HG03442 (cell line): ENCODE data around the gene CASP9.

ENCODE experiments used
- ATAC-seq: cut with Tn5 transposase; IDR thresholded peaks from one replicate; pipeline ENCODE4 v1.9.1; 2021; ENCODE audit warnings: mild to moderate bottlenecking, moderate library complexity; ENCODE audit not compliant: unreplicated experiment

CASP9 gene

DNA sequence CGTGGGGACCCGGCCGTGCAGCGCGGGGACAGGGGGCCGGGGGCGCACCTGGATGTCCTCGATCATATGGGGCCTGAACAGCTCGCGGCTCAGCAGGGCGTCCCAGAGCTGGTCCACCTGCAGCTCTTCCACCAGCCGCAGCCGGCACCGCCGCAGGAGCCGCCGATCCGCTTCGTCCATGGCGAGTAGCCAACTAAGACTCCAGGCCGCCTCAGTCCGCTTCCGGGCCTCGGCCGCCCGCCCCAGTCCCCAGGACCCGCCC is at the start of gene CASP9:
Gene CASP9 (minus strand): TSS at position 195 of the 262 bp plus-strand sequence. CDS start 15 bp downstream, at position 180.
- ATAC-seq = no peak

DNA sequence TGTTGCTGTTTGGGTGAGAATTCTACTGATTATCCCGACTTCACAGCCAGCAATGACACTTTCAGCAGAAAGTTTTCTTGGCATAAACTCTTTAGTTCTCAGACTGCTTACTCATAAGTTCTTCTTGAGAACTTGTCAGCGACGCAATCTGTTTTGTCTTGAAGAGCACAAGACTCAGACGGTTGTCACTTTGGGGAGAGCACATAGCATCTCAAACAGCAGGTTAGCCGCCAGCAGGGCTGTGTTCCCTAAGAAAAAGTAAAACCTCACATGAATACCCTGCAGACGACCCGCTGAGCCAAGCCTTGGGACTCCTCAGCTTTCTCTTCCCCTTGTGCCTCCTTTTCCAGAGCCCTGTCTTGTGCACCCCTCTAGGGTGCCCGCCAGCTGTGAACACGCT is 49.5 kb upstream of the CASP9 start:
- no peak for ATAC-seq

DNA sequence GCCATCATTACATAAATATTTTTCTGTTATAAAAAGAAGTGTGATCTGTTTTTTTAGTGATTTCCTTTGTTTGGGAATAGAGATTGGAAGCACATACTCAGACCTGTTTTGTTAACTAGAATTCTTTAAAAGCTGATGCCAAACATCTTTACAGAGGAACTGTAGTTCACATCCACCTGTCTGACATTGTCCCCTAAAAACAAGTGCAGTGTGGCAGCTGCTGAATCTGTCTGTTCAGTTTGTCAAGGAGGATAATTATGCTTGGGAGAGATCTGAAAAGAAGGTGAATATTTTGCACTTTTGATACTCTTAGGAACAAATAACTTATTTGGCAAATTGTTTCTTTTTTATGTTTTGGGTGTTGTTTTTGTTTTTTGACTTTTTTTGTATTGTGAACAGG is 47.3 kb upstream of the CASP9 start:
- no peak for ATAC-seq

DNA sequence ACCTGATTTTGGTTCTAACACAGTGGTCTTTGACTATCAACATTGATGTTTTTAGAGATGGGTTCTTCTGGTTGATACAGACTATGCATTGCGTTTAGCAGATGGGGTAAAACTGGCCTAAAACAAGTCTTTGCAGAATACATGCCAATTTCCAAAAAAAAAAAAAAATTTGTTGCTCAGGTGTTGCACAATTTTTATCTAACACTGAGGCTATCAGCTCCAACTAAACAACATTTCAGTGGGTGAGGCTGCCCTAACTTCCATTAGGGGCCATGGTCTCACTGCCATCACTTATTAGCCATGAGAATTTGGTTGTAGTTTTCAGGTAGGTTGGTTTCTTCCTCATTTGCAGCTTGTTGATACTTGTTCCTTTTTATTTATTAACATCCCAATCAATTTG is 46.8 kb upstream of the CASP9 start:
- ATAC-seq = no peak

DNA sequence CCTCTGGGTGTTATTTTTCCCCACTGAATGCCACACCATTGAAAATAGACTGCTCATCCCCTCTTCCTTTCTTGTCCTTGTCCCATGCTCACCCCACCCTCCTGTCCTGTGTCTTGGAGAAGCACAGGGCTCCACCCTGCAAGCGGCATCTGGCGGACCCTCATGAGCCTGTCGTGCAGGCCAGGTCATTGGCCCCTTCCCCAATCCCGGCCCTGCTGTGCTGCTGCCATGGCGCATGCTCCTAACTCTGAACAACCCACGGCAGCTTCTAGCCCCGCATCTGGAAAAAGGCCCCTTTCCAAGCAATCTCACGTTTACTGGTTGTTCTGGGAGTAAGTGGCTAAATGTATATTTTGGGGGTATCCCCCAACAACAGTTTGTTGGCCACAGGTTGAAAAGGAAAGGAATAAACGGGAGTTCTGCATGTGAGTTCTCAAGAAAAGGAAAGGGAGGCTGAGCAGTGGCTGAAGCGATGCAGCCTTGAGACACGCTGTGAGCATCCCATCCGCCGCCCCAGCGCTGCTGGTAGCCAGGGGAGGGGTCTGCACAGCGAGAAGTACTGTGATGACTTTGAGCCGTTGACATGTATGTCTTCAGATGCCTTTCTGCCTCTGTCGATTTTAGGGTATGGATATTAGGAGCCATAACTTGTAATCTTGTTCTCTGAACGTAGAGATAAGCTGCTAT is 44.5 kb upstream of the CASP9 start:
- ATAC-seq = no peak

DNA sequence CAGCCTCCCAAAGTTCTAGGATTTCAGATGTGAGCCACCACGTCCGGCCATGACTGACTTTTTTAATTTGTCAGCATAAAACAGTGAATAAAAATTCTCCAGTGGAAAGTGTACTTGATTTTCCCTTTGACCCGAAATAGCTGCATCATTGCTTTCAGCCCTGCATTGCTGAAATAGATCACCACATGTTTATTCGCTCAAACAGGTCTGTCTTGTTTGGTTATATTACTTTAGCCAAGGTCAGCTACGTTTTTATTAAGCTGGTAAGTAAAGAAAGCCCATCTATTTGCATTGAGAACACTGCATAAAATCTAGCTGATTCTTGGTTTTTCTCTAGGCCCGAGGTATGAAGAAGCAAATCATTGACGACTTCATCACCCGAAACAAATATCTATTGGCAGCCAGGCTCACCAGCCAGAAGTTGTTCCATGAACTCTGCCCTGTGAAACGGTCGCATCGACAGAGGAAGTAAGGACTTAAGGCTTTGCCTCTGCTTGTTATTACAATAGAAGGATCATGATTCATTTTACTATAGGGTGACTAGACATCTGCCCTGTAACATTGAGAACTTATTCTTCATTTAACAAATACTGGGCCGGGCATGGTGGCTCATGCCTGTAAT is 35.3 kb upstream of the CASP9 start:
- no peak for ATAC-seq

DNA sequence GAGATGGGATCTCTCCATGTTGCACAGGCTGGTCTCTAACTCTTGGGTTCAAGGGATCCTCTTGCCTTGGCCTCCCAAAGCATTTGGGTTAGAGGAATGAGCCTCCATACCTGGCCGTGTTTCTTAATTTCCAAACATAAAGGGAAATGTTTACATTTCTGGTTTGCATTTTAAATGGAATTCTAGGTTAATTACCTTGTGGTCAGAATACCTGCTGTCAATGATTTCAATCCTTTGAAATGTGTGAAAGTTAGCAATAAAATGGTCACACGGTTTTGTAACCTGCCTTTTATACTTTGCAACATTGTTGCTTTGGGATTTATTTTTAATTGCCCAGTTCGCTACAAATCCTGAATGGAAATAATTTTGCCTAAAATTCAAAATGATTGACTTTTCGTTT is 34.5 kb upstream of the CASP9 start:
- no peak for ATAC-seq

DNA sequence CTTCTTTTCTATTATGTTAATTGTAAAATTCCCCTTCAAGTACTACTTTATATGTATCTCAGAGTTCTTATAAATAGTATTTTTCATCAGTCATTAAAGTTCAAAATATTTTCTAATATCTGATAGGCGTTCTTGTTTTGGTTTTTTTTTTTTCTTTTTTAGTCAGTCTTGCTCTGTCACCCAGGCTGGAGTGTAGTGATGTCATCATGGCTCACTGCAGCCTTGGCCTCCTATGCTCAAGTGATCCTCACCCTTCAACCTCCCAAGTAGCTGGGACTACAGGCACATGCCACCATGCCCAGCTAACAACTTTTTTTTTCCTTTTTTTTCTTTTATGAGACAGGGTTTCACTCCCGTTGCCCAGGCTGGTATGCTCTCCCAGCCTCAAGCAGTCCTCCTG is 33.6 kb upstream of the CASP9 start:
- no peak for ATAC-seq

DNA sequence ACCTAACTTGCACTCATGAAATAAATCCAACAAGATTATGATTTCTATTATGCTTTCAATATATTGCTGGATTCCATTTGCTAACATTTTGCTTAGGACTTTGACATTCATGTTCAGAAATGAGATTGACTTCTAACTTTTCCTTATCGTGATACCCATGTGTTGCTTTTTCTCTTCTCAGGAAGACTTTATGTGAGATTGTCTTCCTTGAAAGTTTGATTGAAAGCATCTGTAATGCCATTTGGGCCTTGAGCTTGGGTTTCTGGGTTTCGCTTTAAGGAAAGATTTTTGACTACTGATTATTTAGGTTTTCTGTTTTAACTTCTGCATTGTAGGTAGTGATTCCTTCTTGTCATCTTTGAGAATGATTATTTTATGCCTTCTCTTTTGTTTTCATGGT is 33.0 kb upstream of the CASP9 start:
- no peak for ATAC-seq

DNA sequence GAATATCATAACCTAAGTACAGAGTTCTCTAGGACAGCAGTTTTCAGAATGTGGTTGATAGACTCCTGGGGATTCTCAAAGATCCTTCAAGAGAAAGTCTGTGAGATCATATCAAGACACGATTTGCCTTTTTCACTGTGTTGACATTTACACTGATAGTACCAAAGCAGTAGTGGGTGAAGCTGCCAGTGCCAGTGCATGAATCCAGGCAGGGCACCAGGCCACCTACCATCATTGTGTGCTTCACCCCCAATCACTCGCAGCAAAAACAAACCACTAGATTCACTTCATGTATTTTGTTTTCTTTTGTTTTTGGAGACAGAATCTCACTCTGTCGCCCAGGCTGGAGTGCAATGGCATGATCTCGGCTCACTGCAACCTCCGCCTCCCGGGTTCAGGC is 26.6 kb upstream of the CASP9 start:
- no peak for ATAC-seq

DNA sequence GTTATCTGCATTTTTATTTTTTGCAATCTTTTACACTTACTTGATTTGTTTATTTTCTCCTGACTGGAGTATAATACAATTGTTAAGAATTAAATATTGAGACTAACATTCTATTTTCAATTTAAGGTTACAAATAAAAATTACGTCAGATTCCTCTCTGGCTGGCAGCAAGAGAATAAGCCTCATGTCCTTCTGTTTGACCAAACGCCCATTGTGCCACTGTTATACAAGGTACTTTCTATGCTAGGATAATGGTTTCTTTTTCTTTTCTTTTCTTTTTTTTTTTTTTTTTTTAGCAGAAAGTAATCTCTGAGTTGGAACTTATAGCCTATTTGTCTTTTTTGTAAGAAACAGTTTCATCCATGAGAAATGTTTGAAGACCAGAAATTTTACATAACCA is 22.6 kb upstream of the CASP9 start:
- no peak for ATAC-seq

DNA sequence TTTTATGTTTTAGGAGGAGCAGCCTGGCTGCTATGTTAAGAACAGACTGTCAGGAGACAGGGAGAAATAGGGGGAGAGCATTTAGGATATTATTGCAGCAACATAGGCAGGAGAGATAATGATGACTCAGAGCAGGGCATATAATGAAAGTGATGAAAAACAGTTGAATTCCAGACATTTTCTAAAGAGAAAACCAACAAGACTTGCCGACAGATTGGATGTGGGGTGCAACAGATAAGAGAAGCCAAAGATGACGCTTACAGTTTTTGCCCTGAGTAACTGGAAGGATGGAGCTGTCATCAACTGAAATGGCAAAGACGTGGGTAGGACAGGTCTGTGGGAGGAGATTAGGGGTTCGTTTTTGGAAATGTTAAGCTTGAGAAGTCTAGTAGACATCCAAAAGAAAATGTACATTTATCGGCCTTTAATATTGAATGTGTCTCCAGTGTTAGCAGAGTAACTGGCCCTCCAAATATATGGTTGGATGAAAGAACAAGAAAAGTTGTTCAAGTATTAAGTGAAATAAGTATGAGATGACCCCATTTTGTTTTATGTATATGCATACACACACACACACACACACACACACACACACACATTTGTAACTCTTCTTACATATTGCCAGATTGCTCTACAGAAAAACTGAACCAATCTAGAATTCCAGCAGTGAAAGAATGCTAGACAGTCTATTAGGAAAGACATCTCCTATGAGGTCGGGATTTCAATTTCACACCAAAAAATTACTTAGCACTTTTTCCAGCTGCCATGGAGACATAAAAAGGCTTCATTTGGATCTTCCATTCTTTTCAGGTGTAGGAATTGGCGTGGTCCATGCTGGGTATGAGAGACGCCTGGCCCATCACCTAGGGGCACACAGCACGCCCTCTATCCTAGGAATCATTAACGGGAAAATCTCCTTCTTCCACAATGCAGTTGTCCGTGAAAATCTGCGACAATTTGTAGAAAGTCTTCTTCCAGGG is 19.9 kb upstream of the CASP9 start:
- ATAC-seq = no peak

DNA sequence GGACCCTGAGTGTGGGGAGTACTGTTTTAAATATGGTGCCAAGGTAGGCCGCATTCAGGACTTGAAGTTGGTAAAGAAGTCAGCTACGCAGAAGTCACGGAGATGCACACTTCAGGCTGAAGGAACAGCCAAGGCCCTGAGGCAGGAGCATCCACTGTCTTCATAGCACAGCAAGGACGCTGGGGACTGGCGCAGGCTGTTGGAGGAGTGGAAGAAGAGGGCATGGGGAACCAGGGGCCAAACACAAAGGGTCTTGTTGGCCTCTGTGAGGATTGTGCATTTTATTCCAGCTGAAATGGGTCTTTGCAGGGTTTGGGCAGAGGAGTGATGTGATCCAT is 19.2 kb upstream of the CASP9 start:
- ATAC-seq = no peak

DNA sequence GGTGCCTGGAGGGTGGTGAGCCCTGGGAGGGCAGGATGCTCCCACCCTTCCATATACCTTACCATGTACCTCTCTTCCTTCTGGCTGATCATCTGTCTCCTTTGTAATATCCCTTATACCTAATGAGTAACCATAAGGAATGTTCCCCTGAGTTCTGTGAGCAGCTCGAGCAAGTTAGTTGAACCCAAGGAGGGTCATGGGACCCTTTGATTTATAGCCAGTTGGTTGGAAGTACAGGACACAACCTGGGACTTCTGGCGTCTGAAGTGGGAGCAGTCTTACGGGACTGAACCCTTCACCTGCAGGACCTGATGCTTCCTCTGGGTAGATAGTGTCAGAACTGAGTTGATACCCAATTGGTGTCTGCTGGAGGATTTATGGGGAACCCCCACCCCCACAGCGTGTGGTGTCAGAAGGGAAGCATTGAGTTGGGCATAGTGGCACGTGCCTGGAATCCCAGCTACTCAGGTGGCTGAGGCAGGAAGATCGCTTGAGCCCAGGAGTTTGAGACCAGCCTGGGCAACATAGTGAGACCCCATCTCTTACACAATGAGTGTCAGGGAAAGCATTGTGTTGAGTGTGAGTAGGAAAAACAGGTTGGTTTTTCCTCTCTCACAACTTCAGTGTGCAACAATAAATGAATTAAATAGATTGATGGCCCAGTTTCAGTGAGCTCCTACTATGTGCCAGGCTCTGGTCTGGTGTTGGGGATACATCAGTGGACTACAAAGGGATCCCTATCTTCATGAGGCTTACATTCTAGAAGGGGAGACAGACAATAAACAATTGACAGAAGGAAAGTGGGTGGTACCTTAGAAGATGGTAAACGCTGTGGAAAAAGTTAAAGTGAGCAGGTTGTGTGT is 18.6 kb upstream of the CASP9 start:
- no peak for ATAC-seq

DNA sequence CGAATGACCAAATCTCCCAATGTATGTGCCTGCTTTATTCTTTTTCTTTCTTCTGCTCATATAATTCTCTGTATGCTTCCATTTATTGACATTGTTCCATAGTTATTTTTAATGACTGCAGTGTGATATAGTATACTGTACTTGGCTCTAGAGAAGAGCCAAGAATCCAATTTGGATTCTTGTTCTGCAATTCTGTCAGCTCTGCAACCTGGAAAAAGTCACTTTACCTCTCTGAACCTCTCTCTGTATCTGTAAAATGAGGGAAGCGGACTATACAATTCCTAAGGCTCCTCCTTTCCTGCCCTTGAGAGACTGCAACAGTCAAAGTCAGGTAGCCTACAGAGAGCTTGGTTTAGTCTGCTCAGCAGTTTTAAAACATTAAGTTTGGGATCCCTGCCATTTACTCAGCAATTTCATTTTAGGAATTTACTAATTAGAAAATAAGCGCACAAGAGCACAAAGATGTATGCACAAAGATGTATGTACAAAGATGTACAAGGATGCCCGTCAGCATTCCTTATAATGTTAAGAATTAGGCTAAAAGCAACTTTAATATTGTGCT is 17.3 kb upstream of the CASP9 start:
- ATAC-seq = no peak

DNA sequence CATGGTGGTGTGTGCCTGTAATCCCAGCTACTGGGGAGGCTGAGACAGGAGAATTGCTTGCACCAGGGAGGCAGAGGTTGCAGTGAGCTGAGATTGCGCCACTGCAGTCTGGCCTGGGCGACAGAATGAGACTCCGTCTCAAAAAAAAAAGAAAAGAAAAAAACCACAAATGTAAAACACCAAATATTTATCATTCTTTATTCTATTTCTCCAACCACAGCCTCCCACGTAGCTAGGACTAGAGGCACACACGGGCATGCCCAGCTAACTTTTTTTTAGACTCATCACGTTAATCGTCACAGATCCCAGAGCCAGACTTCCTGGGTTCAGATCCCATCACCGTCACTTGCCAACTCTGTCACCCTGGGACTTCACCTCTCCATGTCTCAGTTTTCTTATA is 16.2 kb upstream of the CASP9 start:
- ATAC-seq = no peak

DNA sequence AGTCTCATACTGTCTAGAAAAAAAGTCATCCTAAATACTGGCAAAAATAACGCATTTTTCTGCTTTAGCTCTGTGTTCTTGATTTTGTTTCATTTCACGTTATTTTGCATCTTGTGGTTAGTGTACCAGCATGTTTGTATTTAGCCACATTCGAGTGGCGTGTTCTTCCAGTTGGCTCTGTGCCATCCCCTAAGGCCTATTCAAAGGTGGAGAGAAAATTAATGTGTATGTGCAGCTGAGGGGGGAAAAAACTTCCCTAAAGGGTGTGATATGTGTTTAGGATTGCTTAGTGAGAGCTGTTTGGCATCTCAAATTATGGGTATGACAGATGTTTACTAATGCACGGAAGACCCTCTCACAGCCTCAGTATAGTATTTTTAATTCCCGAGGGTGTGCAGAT is 14.8 kb upstream of the CASP9 start:
- ATAC-seq = no peak

DNA sequence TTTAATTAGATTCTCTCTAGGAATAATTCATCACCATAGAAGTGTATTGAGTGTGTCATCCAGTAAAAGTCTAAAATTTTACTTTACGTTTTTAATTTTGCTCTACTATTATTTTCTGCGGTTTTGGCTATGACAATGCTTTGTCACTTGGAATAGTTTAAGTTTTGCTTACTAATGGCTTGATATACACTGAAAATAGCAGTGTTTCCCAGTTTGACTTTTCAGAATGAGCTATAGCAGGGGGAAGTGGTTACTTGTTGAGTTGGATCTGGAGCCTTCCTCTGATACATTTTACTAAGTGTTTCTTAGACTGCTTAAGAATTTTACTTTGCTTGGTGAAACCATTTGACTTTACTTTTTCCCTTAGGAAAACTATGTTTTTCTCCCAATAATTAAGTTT is 7.7 kb upstream of the CASP9 start:
- ATAC-seq = no peak

DNA sequence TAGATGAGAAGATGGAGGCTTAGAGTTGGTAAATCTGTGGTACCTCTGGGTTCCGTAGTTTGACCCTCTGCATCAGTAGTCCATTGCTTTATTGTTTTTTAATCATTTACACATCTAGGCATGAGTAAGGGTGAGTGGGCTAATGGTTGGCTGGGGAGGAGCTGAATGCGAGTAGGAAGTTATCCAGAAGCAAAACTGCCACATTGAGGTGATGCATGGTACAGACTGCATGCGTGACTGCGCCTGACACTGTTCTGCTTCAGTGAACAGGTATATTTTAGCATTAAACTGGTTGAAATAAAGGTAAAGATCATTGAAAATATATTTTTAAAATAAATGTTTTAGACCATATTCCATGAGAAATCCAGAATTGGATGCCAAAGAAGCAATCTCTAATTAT is 7.0 kb upstream of the CASP9 start:
- ATAC-seq = no peak

DNA sequence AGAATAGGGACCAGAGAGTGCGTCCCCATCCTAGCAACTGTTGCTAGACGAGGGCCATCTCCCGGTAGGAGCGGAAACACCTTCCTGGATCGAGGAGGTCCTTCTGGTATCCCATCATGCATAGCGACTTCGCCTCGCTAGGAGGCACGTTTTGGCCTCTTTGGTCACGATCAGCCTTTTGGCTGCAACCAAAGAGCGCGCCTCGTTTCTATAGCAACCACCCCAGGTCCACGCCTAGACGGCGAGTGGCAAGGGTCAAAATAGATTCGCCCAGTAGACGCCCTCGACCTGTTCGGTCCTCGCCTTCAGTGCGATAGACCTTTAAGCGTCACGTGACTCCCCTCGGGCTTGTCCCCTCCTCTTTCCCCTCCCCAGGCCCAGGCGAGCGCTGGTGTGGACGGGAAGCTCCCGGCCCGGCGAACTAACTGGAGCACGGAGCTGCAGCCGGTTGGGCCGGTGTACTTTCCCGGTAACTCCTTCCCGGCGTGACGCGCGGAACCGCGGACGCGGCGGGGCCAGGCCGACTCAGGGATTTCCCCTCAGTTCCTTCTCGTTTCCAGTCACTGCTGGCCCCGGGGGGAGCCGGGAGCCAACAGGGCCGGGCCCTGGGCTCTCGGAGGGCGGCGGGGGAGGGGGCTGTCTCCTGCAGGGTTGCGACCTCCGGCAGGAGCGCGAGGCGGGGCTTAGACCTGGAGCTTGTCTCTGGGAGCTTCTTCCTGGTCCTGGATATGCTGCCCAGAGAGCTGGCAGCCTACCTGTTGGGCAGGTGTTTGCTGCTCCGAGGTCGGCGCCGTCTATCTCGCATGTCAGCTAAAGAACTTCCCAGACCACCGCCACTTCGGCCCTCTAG is 2.7 kb upstream of the CASP9 start, which contains the start of gene DNAJC16:
Gene DNAJC16 (plus strand): TSS at position 359 of the 850 bp plus-strand sequence. CDS start 2,258 bp downstream, outside the sequence.
- peak; percentile 56 for ATAC-seq
